Type B pancreatic cell (in vitro differentiated cells): ENCODE data around the gene KLF15. TPM values are rescaled to one million over a fixed set of nuclear protein-coding genes. Genes with fewer than 3 reads are reported as not detected.

Experiments used
- DNase-seq: peaks from one replicate; pipeline ENCODE4 v3.0.0; 2021; ENCODE audit warnings: mixed read lengths; ENCODE audit not compliant: unreplicated experiment; ENCODE audit errors: extremely low spot score
- H3K27ac Mint-ChIP-seq: 2 replicates; pipeline ENCODE4 v1.8.0; 2021; ENCODE audit warnings: mild to moderate bottlenecking, mixed read lengths
- H3K27me3 Mint-ChIP-seq: 2 replicates; pipeline ENCODE4 v1.8.0; 2021; ENCODE audit warnings: mixed read lengths
- H3K36me3 Mint-ChIP-seq: 2 replicates; pipeline ENCODE4 v1.8.0; 2021; ENCODE audit warnings: mixed read lengths
- H3K4me1 Mint-ChIP-seq: one replicate; pipeline ENCODE4 v1.8.0; 2021; ENCODE audit warnings: mixed read lengths; ENCODE audit not compliant: unreplicated experiment
- H3K4me3 Mint-ChIP-seq: 2 replicates; pipeline ENCODE4 v1.8.0; 2021; ENCODE audit warnings: mild to moderate bottlenecking, mixed read lengths
- H3K9me3 Mint-ChIP-seq: 2 replicates; pipeline ENCODE4 v1.8.0; 2021; ENCODE audit warnings: mixed read lengths
- total RNA-seq: library from RNA; stranded (reverse); gene quantifications from 2 replicates; pipeline ENCODE4 v1.2.1, GENCODE V29; 2021; ENCODE audit warnings: low replicate concordance
- TF ChIP-seq, protein P1 (sequence below): fragments of 200-600 bp; sonication (generic); conservative IDR thresholded peaks from 2 replicates; pipeline ENCODE4 v1.5.0; 2021; ENCODE audit warnings: antibody characterized with exemption, mild to moderate bottlenecking

KLF15 gene
- total RNA-seq, 1 donor from 2014 or later, result 7.9 TPM

- TF ChIP-seq, protein P1, sequence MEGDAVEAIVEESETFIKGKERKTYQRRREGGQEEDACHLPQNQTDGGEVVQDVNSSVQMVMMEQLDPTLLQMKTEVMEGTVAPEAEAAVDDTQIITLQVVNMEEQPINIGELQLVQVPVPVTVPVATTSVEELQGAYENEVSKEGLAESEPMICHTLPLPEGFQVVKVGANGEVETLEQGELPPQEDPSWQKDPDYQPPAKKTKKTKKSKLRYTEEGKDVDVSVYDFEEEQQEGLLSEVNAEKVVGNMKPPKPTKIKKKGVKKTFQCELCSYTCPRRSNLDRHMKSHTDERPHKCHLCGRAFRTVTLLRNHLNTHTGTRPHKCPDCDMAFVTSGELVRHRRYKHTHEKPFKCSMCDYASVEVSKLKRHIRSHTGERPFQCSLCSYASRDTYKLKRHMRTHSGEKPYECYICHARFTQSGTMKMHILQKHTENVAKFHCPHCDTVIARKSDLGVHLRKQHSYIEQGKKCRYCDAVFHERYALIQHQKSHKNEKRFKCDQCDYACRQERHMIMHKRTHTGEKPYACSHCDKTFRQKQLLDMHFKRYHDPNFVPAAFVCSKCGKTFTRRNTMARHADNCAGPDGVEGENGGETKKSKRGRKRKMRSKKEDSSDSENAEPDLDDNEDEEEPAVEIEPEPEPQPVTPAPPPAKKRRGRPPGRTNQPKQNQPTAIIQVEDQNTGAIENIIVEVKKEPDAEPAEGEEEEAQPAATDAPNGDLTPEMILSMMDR, result no peak
- Mint-ChIP-seq H3K4me3 (no peak overlapping the region), H3K27ac (no peak overlapping the region), H3K4me1 (no peaks in the 10 kb centered on the region), H3K36me3 (no peaks in the 10 kb centered on the region), H3K9me3 (peaks cover 9% of the 10 kb centered on the region), H3K27me3 (no peaks in the 10 kb centered on the region)
- DNase-seq, result no peak
Measured at GRCh38 chr3:126300761-126301481, 56.3 kb downstream of the KLF15 start.

GRCh38 chr3:126300001-126300760 is 57.0 kb downstream of the KLF15 start:
- TF ChIP-seq, protein P1, result no peak
- H3K27ac Mint-ChIP-seq, result no peak overlapping the region
- H3K4me3 Mint-ChIP-seq, result no peak overlapping the region
- no peaks in the 10 kb centered on the region for H3K4me1 Mint-ChIP-seq
- DNase-seq, result no peak
- peaks cover 9% of the 10 kb centered on the region for H3K9me3 Mint-ChIP-seq
- H3K36me3 Mint-ChIP-seq, result no peaks in the 10 kb centered on the region
- no peaks in the 10 kb centered on the region for H3K27me3 Mint-ChIP-seq

DNA sequence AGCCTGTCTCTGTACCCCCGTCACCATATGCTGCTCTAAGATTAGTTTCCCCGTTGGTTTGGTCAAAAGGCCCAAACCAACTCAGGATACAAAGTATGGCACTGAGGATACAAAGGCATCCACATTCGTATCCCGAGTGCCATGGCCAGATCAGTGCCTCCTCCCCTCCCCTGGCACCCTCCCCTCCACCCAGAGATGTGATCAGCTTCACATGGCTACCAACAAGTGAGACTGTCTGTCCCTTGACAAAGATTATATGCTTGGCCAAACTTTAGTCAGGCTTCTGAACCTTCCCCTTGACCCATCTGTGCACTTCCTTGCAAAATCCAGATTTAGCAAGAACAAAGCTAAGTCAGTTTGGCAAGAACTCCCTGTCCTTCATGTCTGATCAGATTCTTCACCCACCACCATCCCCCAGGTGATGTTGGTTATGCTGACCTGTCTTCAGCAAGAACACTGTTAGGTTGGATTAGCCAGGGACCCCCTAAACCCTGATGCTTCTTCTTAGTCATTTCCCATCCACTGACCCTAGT is 61.7 kb downstream of the KLF15 start:
- Mint-ChIP-seq H3K27ac (no peak overlapping the region), H3K4me3 (no peak overlapping the region), H3K27me3 (peaks cover 25% of the 10 kb centered on the region), H3K9me3 (peaks cover 9% of the 10 kb centered on the region), H3K36me3 (no peaks in the 10 kb centered on the region), H3K4me1 (no peaks in the 10 kb centered on the region)
- TF ChIP-seq, protein P1, result no peak
- no peak for DNase-seq

GRCh38 chr3:126294211-126294808 is 62.9 kb downstream of the KLF15 start:
- TF ChIP-seq, protein P1, result no peak
- Mint-ChIP-seq H3K36me3 (no peaks in the 10 kb centered on the region), H3K27me3 (peaks cover 36% of the 10 kb centered on the region), H3K4me1 (no peaks in the 10 kb centered on the region), H3K9me3 (peaks cover 9% of the 10 kb centered on the region), H3K27ac (no peak overlapping the region), H3K4me3 (no peak overlapping the region)
- DNase-seq, result no peak

GRCh38 chr3:126293370-126294082 is 63.7 kb downstream of the KLF15 start:
- TF ChIP-seq, protein P1, result no peak
- Mint-ChIP-seq H3K9me3 (peaks cover 2% of the 10 kb centered on the region), H3K4me1 (no peaks in the 10 kb centered on the region), H3K27ac (no peak overlapping the region), H3K27me3 (peaks cover 44% of the 10 kb centered on the region), H3K4me3 (no peak overlapping the region), H3K36me3 (no peaks in the 10 kb centered on the region)
- no peak for DNase-seq
